MM.1S (cell line): ENCODE results near the gene ADGRL3.

ENCODE experiments used
- DNase-seq: peaks from one replicate; pipeline ENCODE4 v3.0.0-alpha.2; 2015
- H2AFZ ChIP-seq: fragments of 300-600 bp; sonication (generic); 2 replicates; pipeline ENCODE4 v1.6.0; 2016; ENCODE audit warnings: antibody characterized with exemption, low read length
- H3F3A ChIP-seq: fragments of 300-600 bp; sonication (generic); 2 replicates; pipeline ENCODE4 v1.6.1; 2016; ENCODE audit warnings: mild to moderate bottlenecking, antibody characterized with exemption, low read length, moderate library complexity, mixed read lengths; ENCODE audit not compliant: insufficient read depth
- H3K27ac ChIP-seq: fragments of 300-600 bp; sonication (generic); 2 replicates; pipeline ENCODE4 v1.5.1; 2016; ENCODE audit warnings: mild to moderate bottlenecking, low read length
- H3K27me3 ChIP-seq: fragments of 300-600 bp; sonication (generic); replicated peaks from 2 replicates; pipeline ENCODE4 v1.6.0; 2016; ENCODE audit warnings: low read length; ENCODE audit not compliant: insufficient read depth
- H3K36me3 ChIP-seq: fragments of 300-600 bp; sonication (generic); replicated peaks from 2 replicates; pipeline ENCODE4 v1.6.1; 2016; ENCODE audit warnings: mild to moderate bottlenecking, low read length, mixed read lengths; ENCODE audit not compliant: insufficient read depth
- H3K4me1 ChIP-seq: fragments of 300-600 bp; sonication (generic); 2 replicates; pipeline ENCODE4 v1.6.1; 2016; ENCODE audit warnings: low read length, mixed read lengths
- H3K4me2 ChIP-seq: fragments of 300-600 bp; sonication (generic); 2 replicates; pipeline ENCODE4 v1.6.0; 2016; ENCODE audit warnings: low read depth, low read length
- H3K4me3 ChIP-seq: fragments of 300-600 bp; sonication (generic); 2 replicates; pipeline ENCODE4 v1.5.1; 2016; ENCODE audit warnings: low read length, mixed read lengths
- H3K79me2 ChIP-seq: fragments of 300-600 bp; sonication (generic); 2 replicates; pipeline ENCODE4 v1.6.1; 2016; ENCODE audit warnings: mixed run types, low read length, mixed read lengths
- H3K9ac ChIP-seq: fragments of 300-600 bp; sonication (generic); 2 replicates; pipeline ENCODE4 v1.6.1; 2016; ENCODE audit warnings: low read length, mixed read lengths
- H3K9me2 ChIP-seq: fragments of 300-600 bp; sonication (generic); replicated peaks from 2 replicates; pipeline ENCODE4 v1.6.1; 2016; ENCODE audit warnings: mild to moderate bottlenecking, low read length, mixed read lengths; ENCODE audit not compliant: insufficient read depth
- H3K9me3 ChIP-seq: fragments of 300-600 bp; sonication (generic); replicated peaks from 2 replicates; pipeline ENCODE4 v1.6.1; 2016; ENCODE audit warnings: mild to moderate bottlenecking, low read length, mixed read lengths; ENCODE audit not compliant: insufficient read depth
- H4K20me1 ChIP-seq: fragments of 300-600 bp; sonication (generic); 2 replicates; pipeline ENCODE4 v1.6.1; 2016; ENCODE audit warnings: mild to moderate bottlenecking, low read length, moderate library complexity, mixed read lengths; ENCODE audit not compliant: insufficient read depth
- EZH2 ChIP-seq: fragments of 300-600 bp; sonication (generic); optimal IDR thresholded peaks from 2 replicates; pipeline ENCODE3; 2017; ENCODE audit warnings: low read depth, mild to moderate bottlenecking, antibody characterized with exemption, low read length, mixed read lengths
- EZH2phosphoT487 ChIP-seq: fragments of 300-600 bp; sonication (generic); IDR thresholded peaks from 2 replicates; pipeline ENCODE4 v1.6.1; 2018; ENCODE audit warnings: antibody characterized with exemption, low read length
- TF ChIP-seq, protein P1 (sequence below): fragments of 300-600 bp; sonication (generic); IDR thresholded peaks from 2 replicates; pipeline ENCODE4 v1.5.1; 2016; ENCODE audit warnings: antibody characterized with exemption, low read length, mixed read lengths

The ADGRL3 gene

DNA sequence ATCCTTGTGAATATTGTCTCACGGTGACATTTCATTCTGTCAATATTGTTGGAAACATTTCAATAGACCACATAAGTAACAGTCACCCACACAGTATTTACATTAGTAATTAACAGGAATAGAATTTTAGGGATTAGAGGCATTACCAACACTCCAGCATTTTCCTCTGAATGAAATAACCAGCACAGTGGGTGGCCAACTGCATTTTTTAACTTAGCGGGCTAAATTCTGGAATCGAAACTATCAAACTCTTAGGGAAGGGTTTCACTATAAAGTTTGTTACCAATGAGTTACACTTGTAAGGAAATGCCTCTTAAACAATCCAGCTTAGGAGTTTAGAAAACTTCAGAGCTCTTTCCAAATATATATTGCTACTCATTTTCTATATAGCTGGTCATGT lies 403.0 kb downstream of the ADGRL3 start:
- TF ChIP-seq EZH2phosphoT487 (no peak), EZH2 (no peak)
- TF ChIP-seq, protein P1, sequence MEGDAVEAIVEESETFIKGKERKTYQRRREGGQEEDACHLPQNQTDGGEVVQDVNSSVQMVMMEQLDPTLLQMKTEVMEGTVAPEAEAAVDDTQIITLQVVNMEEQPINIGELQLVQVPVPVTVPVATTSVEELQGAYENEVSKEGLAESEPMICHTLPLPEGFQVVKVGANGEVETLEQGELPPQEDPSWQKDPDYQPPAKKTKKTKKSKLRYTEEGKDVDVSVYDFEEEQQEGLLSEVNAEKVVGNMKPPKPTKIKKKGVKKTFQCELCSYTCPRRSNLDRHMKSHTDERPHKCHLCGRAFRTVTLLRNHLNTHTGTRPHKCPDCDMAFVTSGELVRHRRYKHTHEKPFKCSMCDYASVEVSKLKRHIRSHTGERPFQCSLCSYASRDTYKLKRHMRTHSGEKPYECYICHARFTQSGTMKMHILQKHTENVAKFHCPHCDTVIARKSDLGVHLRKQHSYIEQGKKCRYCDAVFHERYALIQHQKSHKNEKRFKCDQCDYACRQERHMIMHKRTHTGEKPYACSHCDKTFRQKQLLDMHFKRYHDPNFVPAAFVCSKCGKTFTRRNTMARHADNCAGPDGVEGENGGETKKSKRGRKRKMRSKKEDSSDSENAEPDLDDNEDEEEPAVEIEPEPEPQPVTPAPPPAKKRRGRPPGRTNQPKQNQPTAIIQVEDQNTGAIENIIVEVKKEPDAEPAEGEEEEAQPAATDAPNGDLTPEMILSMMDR: no peak
- H3K4me2 ChIP-seq: no peak overlapping the region

DNA sequence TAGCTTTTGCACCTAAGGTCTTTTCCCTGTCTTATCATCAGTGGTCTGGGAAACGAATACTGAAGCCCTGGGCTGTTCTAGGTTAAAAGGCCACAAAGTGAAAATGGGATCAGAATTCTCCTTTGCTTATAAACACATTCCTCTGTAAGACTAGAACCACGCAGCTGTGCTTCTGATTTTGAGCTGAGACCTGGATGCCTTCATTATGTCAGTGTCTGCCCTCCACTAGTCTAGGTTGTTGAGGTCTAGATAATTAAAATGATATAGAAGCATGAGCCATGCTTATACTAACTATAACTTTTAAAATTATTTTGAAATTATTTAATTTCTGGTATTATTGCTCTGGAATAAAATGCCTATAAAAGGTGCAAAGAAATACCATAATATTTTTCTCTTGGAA lies 403.9 kb downstream of the ADGRL3 start:
- Histone ChIP-seq H3K79me2 (no peaks in the 10 kb centered on the region), H3F3A (no peaks in the 10 kb centered on the region), H3K27me3 (no peaks in the 10 kb centered on the region), H3K9me2 (no peaks in the 10 kb centered on the region), H3K36me3 (no peaks in the 10 kb centered on the region), H3K9ac (no peak overlapping the region), H3K4me1 (no peaks in the 10 kb centered on the region), H3K4me2 (no peak overlapping the region), H4K20me1 (no peaks in the 10 kb centered on the region), H3K9me3 (no peaks in the 10 kb centered on the region), H3K4me3 (no peak overlapping the region), H2AFZ (no peak overlapping the region), H3K27ac (no peak overlapping the region)
- no peak for DNase-seq
- TF ChIP-seq EZH2 (no peak), EZH2phosphoT487 (no peak)

More for the DNA sequence above, 403.0 kb downstream of the ADGRL3 start:
- H3F3A ChIP-seq: no peaks in the 10 kb centered on the region
- no peaks in the 10 kb centered on the region for H3K36me3 ChIP-seq
- no peaks in the 10 kb centered on the region for H3K4me1 ChIP-seq
- no peak for DNase-seq
- no peaks in the 10 kb centered on the region for H3K79me2 ChIP-seq
- H3K27ac ChIP-seq: no peak overlapping the region
- H3K4me3 ChIP-seq: no peak overlapping the region
- no peaks in the 10 kb centered on the region for H4K20me1 ChIP-seq
- no peaks in the 10 kb centered on the region for H3K27me3 ChIP-seq
- no peaks in the 10 kb centered on the region for H3K9me3 ChIP-seq
- no peak overlapping the region for H3K9ac ChIP-seq
- no peaks in the 10 kb centered on the region for H3K9me2 ChIP-seq
- H2AFZ ChIP-seq: no peak overlapping the region

DNA sequence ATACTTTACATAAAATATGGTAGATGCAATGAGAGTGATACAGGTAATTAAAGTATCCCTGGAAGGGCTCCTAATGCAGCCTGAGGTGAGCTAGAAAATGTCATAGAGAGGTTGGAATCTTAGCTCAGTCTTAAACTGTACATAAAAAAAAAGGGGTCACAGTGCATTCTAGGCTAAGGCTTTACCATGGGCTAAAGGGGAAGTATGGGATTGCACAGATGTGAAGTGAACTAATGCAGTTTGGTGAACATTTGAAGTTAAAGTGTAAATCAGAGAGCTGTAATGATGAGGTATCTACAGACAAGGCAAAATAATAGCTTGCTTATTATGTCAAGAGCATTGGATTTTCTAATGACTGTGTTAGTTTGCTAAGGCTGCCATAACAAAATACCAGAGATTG lies 405.9 kb downstream of the ADGRL3 start:
- DNase-seq: no peak
- no peak overlapping the region for H3K27ac ChIP-seq
- no peak overlapping the region for H3K4me3 ChIP-seq
- H3K4me2 ChIP-seq: no peak overlapping the region
- TF ChIP-seq EZH2 (no peak), EZH2phosphoT487 (no peak)
- TF ChIP-seq, protein P1: no peak
- H3K79me2 ChIP-seq: no peaks in the 10 kb centered on the region
- H4K20me1 ChIP-seq: no peaks in the 10 kb centered on the region
- H2AFZ ChIP-seq: no peak overlapping the region
- no peaks in the 10 kb centered on the region for H3F3A ChIP-seq
- no peaks in the 10 kb centered on the region for H3K9me3 ChIP-seq
- H3K4me1 ChIP-seq: no peaks in the 10 kb centered on the region
- no peaks in the 10 kb centered on the region for H3K27me3 ChIP-seq
- H3K36me3 ChIP-seq: no peaks in the 10 kb centered on the region
- no peaks in the 10 kb centered on the region for H3K9me2 ChIP-seq
- no peak overlapping the region for H3K9ac ChIP-seq

DNA sequence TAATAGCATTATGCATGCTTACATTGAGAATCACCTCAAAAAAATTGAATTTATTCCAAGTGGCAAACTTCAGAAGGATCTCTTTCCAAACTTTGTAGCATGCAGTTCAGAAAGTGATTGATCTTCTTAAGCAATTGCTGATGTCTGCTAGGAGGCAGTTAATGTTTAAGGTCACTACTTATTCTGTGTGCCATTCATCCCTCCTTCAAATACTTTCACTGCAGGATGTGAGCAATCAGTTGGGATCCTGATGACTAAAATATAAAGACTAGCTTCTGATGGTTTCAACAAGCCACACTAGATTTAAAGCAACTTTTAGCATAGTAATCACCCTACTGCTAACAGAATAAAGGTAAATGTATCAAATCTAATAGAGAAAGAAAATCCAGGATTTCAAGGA lies 414.1 kb downstream of the ADGRL3 start:
- Histone ChIP-seq H3K9ac (no peak overlapping the region), H3K4me3 (no peak overlapping the region), H2AFZ (no peak overlapping the region), H3K79me2 (no peaks in the 10 kb centered on the region), H3K27ac (no peak overlapping the region), H3K4me1 (no peaks in the 10 kb centered on the region), H3K9me2 (no peaks in the 10 kb centered on the region), H3K9me3 (no peaks in the 10 kb centered on the region), H3K36me3 (no peaks in the 10 kb centered on the region), H3F3A (no peaks in the 10 kb centered on the region), H4K20me1 (no peaks in the 10 kb centered on the region), H3K27me3 (no peaks in the 10 kb centered on the region), H3K4me2 (no peak overlapping the region)
- no peak for DNase-seq
- TF ChIP-seq, protein P1: no peak
- TF ChIP-seq EZH2: no peak
- TF ChIP-seq EZH2phosphoT487: no peak
